A673 (cell line): ENCODE measurements around the gene TMEM109.

ENCODE experiments used
- CTCF ChIP-seq: fragments of 300-800, 200-600 bp; sonication (generic); conservative IDR thresholded peaks from 2 replicates; pipeline ENCODE4 v1.5.1; 2017; ENCODE audit warnings: low read depth, mild to moderate bottlenecking, antibody characterized with exemption, low read length, moderate library complexity, mixed read lengths
- EZH2 ChIP-seq: fragments of 200-600 bp; sonication (generic); IDR thresholded peaks from 2 replicates; pipeline ENCODE4 v1.6.1; 2017; ENCODE audit warnings: borderline replicate concordance, low read depth, mild to moderate bottlenecking, mixed read lengths, antibody characterized with exemption, low read length; ENCODE audit not compliant: poor library complexity, severe bottlenecking

GRCh38 chr11:60945295-60945667 lies 31.3 kb downstream of the TMEM109 start:
- TF ChIP-seq CTCF (no peak), EZH2 (no peak)
